Esophagus muscularis mucosa (tissue), 3 donors: ENCODE measurements around the gene TRABD2B.

Source experiments
- CTCF ChIP-seq, 3 experiments: fragments of 200-600 bp in 2 of 3; fragments of 450-650 bp in 1 of 3; sonication (generic) in 2 of 3; IDR thresholded peaks; one replicate each; pipeline ENCODE4 v1.5.1; 2017 to 2019; ENCODE audit warnings: antibody characterized with exemption in 3 of 3, mild to moderate bottlenecking in 2 of 3, moderate library complexity in 1 of 3
- EP300 ChIP-seq: sonication (generic); formaldehyde crosslinking; IDR thresholded peaks from one replicate; pipeline ENCODE4 v1.6.1; 2017; ENCODE audit warnings: antibody characterized with exemption

GRCh38 chr1:47759251-47759935 lies 237.8 kb downstream of the TRABD2B start:
- TF ChIP-seq CTCF (IDR thresholded peaks at IDR 0.05) (no peak), EP300 (no peak)
